ENCODE results near the gene MELTF. TPM values are rescaled to one million over a fixed set of nuclear protein-coding genes. Genes with fewer than 3 reads are reported as not detected.

MELTF gene
- total RNA-seq, 1 experiment from 2014 or later, result 9.2 TPM

- Histone ChIP-seq H3K9me3 (ENCODE audit: control insufficient read depth, low read depth, low read length) (peaks cover 3% of the 10 kb centered on the region), H3K18ac (ENCODE audit: insufficient read length, low read depth, low read length) (no peak overlapping the region), H3K79me1 (ENCODE audit: insufficient read depth, low read depth, low read length, poor library complexity, severe bottlenecking) (no peaks in the 10 kb centered on the region), H4K20me1 (ENCODE audit: control insufficient read depth, insufficient read depth, insufficient read length) (no peaks in the 10 kb centered on the region), H2BK15ac (ENCODE audit: low read depth, low read length) (no peak overlapping the region), H2BK20ac (ENCODE audit: low read depth, low read length, poor library complexity, severe bottlenecking) (no peak overlapping the region), H2BK5ac (ENCODE audit: insufficient read length, low read length) (no peak overlapping the region), H4K8ac (replicated peaks; ENCODE audit: insufficient read length, low read depth, low read length) (no peak overlapping the region), H3K23ac (ENCODE audit: insufficient read length, low read depth, low read length) (no peak overlapping the region), H3K4ac (ENCODE audit: low read depth, low read length) (no peak overlapping the region), H3K27me3 (ENCODE audit: insufficient read depth, low read length) (peaks cover 41% of the 10 kb centered on the region), H3T11ph (ENCODE audit: low read length) (no peak overlapping the region), H2AFZ (ENCODE audit: low read length) (no peak overlapping the region), H3K27ac (ENCODE audit: insufficient read length, low read depth, low read length) (no peak overlapping the region), H2AK5ac (ENCODE audit: insufficient read length, low read length) (no peak overlapping the region), H3K23me2 (ENCODE audit: insufficient read length, low read depth, low read length, poor library complexity, severe bottlenecking) (no peaks in the 10 kb centered on the region), H2BK12ac (ENCODE audit: insufficient read length, low read depth, low read length) (no peak overlapping the region), H3K56ac (ENCODE audit: insufficient read length, low read depth, low read length) (no peak overlapping the region), H3K14ac (ENCODE audit: insufficient read depth, low read length) (no peak overlapping the region), H4K91ac (ENCODE audit: insufficient read length, low read depth, low read length) (no peak overlapping the region), H3K4me2 (ENCODE audit: insufficient read depth, insufficient read length, low read length) (peak overlapping the region; percentile 7), H3K79me2 (ENCODE audit: insufficient read depth, low read length) (no peaks in the 10 kb centered on the region), H4K5ac (ENCODE audit: insufficient read length, low read depth, low read length) (no peak overlapping the region), H3K9ac (ENCODE audit: extremely low read depth, insufficient read length, low read length) (no peak overlapping the region), H2BK120ac (ENCODE audit: low read depth, low read length, poor library complexity, severe bottlenecking) (no peak overlapping the region), H3K4me1 (ENCODE audit: insufficient read depth, low read length) (no peaks in the 10 kb centered on the region)
- Mint-ChIP-seq H3K4me3 (peak overlapping the region; percentile 30 to 80), H3K36me3 (ENCODE audit: insufficient read depth in 1 of 3, low read depth in 3 of 3) (peaks cover 0 to 8% (median 4%) of the 10 kb centered on the region in 3 experiments; a peak in 2 of 7 replicates), H3K27ac (no peak overlapping the region), H3K9me3 (peaks cover 11 to 14% of the 10 kb centered on the region in 2 experiments), H3K27me3 (ENCODE audit: low read depth) (peaks cover 73% of the 10 kb centered on the region), H3K4me1 (peaks cover 3 to 13% of the 10 kb centered on the region in 2 experiments; a peak in 3 of 4 replicates)
- WGBS (ENCODE audit: extremely low coverage, insufficient read length, low lambda C conversion rate), result no CpG with 5 or more reads among the region's 35 CpGs
- DNase-seq, result no peak
- TF ChIP-seq, protein P1, sequence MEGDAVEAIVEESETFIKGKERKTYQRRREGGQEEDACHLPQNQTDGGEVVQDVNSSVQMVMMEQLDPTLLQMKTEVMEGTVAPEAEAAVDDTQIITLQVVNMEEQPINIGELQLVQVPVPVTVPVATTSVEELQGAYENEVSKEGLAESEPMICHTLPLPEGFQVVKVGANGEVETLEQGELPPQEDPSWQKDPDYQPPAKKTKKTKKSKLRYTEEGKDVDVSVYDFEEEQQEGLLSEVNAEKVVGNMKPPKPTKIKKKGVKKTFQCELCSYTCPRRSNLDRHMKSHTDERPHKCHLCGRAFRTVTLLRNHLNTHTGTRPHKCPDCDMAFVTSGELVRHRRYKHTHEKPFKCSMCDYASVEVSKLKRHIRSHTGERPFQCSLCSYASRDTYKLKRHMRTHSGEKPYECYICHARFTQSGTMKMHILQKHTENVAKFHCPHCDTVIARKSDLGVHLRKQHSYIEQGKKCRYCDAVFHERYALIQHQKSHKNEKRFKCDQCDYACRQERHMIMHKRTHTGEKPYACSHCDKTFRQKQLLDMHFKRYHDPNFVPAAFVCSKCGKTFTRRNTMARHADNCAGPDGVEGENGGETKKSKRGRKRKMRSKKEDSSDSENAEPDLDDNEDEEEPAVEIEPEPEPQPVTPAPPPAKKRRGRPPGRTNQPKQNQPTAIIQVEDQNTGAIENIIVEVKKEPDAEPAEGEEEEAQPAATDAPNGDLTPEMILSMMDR (conservative IDR thresholded peaks at IDR 0.05), result no peak
These were observed 62.0 kb downstream of the MELTF start for GRCh38 chr3:196967412-196968232.

Measured in H9 (cell line).